Activated CD8-positive, alpha-beta memory T cell treated with anti-CD3 and anti-CD28 coated beads, Interleukin-2, amount 10 ng/mL, durations not matched to agents 7 days and 5 days (primary cell): ENCODE results near the gene TMEM120B. TPM values are rescaled to one million over a fixed set of nuclear protein-coding genes. Genes with fewer than 3 reads are reported as not detected.
A peak's percentile ranks its signal among the peaks of the same experiment; 100 is the strongest.
"Not testable (repeated sequence)": the region's sequence is repeated elsewhere in the genome, so short reads cannot be mapped to it uniquely, and the experiment has no call there.

Experiments
- ATAC-seq: fragments of 150-1000 bp; cut with Tn5 transposase; one replicate; pipeline ENCODE4 v1.10.0; 2021; ENCODE audit warnings: moderate library complexity
- CTCF ChIA-PET: fragments of 350-600 bp; sonication (Branson Sonifier 250); formaldehyde crosslinking; loops from one replicate; lab custom pipeline; 2021; ENCODE audit warnings: antibody characterized with exemption; lab: Charles Lee
- DNase-seq: peaks from one replicate; pipeline ENCODE4 v3.0.0-alpha.2; 2020
- H3K27ac Mint-ChIP-seq: one replicate; pipeline ENCODE4 v1.8.0; 2021; ENCODE audit warnings: mild to moderate bottlenecking, mixed read lengths
- H3K27me3 Mint-ChIP-seq: one replicate; pipeline ENCODE4 v1.8.0; 2021; ENCODE audit warnings: mixed read lengths
- H3K36me3 Mint-ChIP-seq: one replicate; pipeline ENCODE4 v1.8.0; 2021; ENCODE audit warnings: mild to moderate bottlenecking, mixed read lengths
- H3K4me1 Mint-ChIP-seq: one replicate; pipeline ENCODE4 v1.8.0; 2021; ENCODE audit warnings: mixed read lengths
- H3K4me3 Mint-ChIP-seq: one replicate; pipeline ENCODE4 v1.8.0; 2021; ENCODE audit warnings: mild to moderate bottlenecking, moderate library complexity, mixed read lengths
- H3K9me3 Mint-ChIP-seq: one replicate; pipeline ENCODE4 v1.8.0; 2022; ENCODE audit warnings: low read depth, mixed read lengths
- total RNA-seq, 2 experiments: library from RNA; stranded (reverse); gene quantifications; one replicate each; pipeline ENCODE4 v1.2.3, GENCODE V29; 2021

The TMEM120B gene
- total RNA-seq, 2 experiments from 2014 or later, result 8.8 to 11.0 TPM

GRCh38 chr12:121713257-121713777 is 765 bp downstream of the TMEM120B start:
- H3K27ac Mint-ChIP-seq, result peak overlapping the region; percentile 73
- DNase-seq (no peak), ATAC-seq (no peak)
- peaks cover 27% of the 10 kb centered on the region for H3K4me1 Mint-ChIP-seq
- H3K36me3 Mint-ChIP-seq, result no peaks in the 10 kb centered on the region
- H3K4me3 Mint-ChIP-seq, result peak overlapping the region; percentile 99
- no peaks in the 10 kb centered on the region for H3K9me3 Mint-ChIP-seq
- CTCF ChIA-PET, result interaction anchor here (0.6 to 6.6 kb wide), 10 partner anchors 11 to 312 kb away, joined by 3 to 74 read pairs (median 10); partner anchors contain the start of gene RHOF
- H3K27me3 Mint-ChIP-seq, result no peaks in the 10 kb centered on the region

GRCh38 chr12:121713793-121714192 is 1.2 kb downstream of the TMEM120B start:
- peak overlapping the region; percentile 59 for H3K27ac Mint-ChIP-seq
- no peaks in the 10 kb centered on the region for H3K9me3 Mint-ChIP-seq
- DNase-seq, result peak; percentile 43
- CTCF ChIA-PET, result interaction anchor here (0.6 to 6.6 kb wide), 4 partner anchors 60 to 312 kb away, joined by 3 to 74 read pairs (median 25); partner anchors contain the start of gene RHOF
- H3K4me1 Mint-ChIP-seq, result peaks cover 31% of the 10 kb centered on the region
- H3K4me3 Mint-ChIP-seq, result peak overlapping the region; percentile 99
- ATAC-seq, result no peak
- no peaks in the 10 kb centered on the region for H3K27me3 Mint-ChIP-seq
- H3K36me3 Mint-ChIP-seq, result peaks cover 2% of the 10 kb centered on the region

- ATAC-seq, H3K27ac Mint-ChIP-seq, DNase-seq, H3K4me3 Mint-ChIP-seq, H3K9me3 Mint-ChIP-seq, H3K27me3 Mint-ChIP-seq, H3K36me3 Mint-ChIP-seq: not testable (repeated sequence)
- CTCF ChIA-PET, result interaction anchor here (1.2 to 5.6 kb wide), 2 partner anchors 58 to 79 kb away, joined by 3 to 27 read pairs; partner anchors contain the start of gene RHOF
- peaks cover 32% of the 10 kb centered on the region for H3K4me1 Mint-ChIP-seq
Measured at GRCh38 chr12:121715055-121715454, 2.5 kb downstream of the TMEM120B start.

- DNase-seq (no peak), ATAC-seq (no peak)
- Mint-ChIP-seq H3K36me3 (peaks cover 2% of the 10 kb centered on the region), H3K27me3 (no peaks in the 10 kb centered on the region), H3K9me3 (no peaks in the 10 kb centered on the region), H3K4me1 (peaks cover 29% of the 10 kb centered on the region), H3K27ac (no peak overlapping the region), H3K4me3 (no peak overlapping the region)
- CTCF ChIA-PET, result interaction anchor here (0.6 to 5.6 kb wide), 5 partner anchors 14 to 99 kb away, joined by 3 to 27 read pairs (median 3); partner anchors contain the start of gene RHOF
Measured at GRCh38 chr12:121715862-121716435, 3.4 kb downstream of the TMEM120B start.

- Mint-ChIP-seq H3K9me3 (no peaks in the 10 kb centered on the region), H3K4me3 (no peak overlapping the region), H3K4me1 (peaks cover 22% of the 10 kb centered on the region), H3K36me3 (peaks cover 2% of the 10 kb centered on the region), H3K27me3 (no peaks in the 10 kb centered on the region), H3K27ac (no peak overlapping the region)
- no peak for ATAC-seq
- CTCF ChIA-PET, result interaction anchor here (0.6 to 5.6 kb wide), 3 partner anchors 56 to 98 kb away, joined by 3 to 27 read pairs (median 12); partner anchors contain the start of gene RHOF
- no peak for DNase-seq
Measured at GRCh38 chr12:121717041-121717699, 4.6 kb downstream of the TMEM120B start.

- peak; percentile 46 for DNase-seq
- H3K4me1 Mint-ChIP-seq, result peaks cover 16% of the 10 kb centered on the region
- no peak overlapping the region for H3K4me3 Mint-ChIP-seq
- H3K9me3 Mint-ChIP-seq, result no peaks in the 10 kb centered on the region
- CTCF ChIA-PET, result interaction anchor here (0.9 to 5.6 kb wide), 7 partner anchors 10 to 173 kb away, joined by 3 to 27 read pairs (median 3); partner anchors contain the start of gene RHOF
- ATAC-seq, result no peak
- peaks cover 2% of the 10 kb centered on the region for H3K36me3 Mint-ChIP-seq
- no peaks in the 10 kb centered on the region for H3K27me3 Mint-ChIP-seq
- H3K27ac Mint-ChIP-seq, result no peak overlapping the region
Measured at GRCh38 chr12:121718653-121719239, 6.2 kb downstream of the TMEM120B start.

GRCh38 chr12:121719926-121720414 is 7.4 kb downstream of the TMEM120B start:
- Mint-ChIP-seq H3K9me3 (no peaks in the 10 kb centered on the region), H3K4me1 (peaks cover 10% of the 10 kb centered on the region), H3K4me3 (no peak overlapping the region), H3K36me3 (peaks cover 2% of the 10 kb centered on the region), H3K27ac (no peak overlapping the region), H3K27me3 (no peaks in the 10 kb centered on the region)
- ATAC-seq (no peak), DNase-seq (no peak)
- CTCF ChIA-PET, result interaction anchor here (1.7 to 5.6 kb wide), 2 partner anchors 9 to 74 kb away, joined by 3 to 27 read pairs; partner anchors contain the start of gene RHOF

- Mint-ChIP-seq H3K36me3 (peaks cover 2% of the 10 kb centered on the region), H3K9me3 (no peaks in the 10 kb centered on the region), H3K27ac (no peak overlapping the region), H3K4me1 (peaks cover 6% of the 10 kb centered on the region), H3K27me3 (no peaks in the 10 kb centered on the region), H3K4me3 (no peak overlapping the region)
- CTCF ChIA-PET, result interaction anchor here (1.2 to 5.6 kb wide), 2 partner anchors 74 kb away, joined by 4 to 27 read pairs; partner anchors contain the start of gene RHOF
- DNase-seq (no peak), ATAC-seq (no peak)
Measured at GRCh38 chr12:121720762-121721161, 8.2 kb downstream of the TMEM120B start.

GRCh38 chr12:121722511-121722910 is 10.0 kb downstream of the TMEM120B start:
- DNase-seq (no peak), ATAC-seq (no peak)
- Mint-ChIP-seq H3K27me3 (no peaks in the 10 kb centered on the region), H3K4me3 (no peak overlapping the region), H3K27ac (no peak overlapping the region), H3K4me1 (peaks cover 6% of the 10 kb centered on the region), H3K36me3 (peaks cover 2% of the 10 kb centered on the region), H3K9me3 (no peaks in the 10 kb centered on the region)
- CTCF ChIA-PET, result interaction anchor here (0.9 to 1.2 kb wide), 2 partner anchors 11 to 72 kb away, joined by 3 to 4 read pairs; no protein-coding TSS in a partner anchor

GRCh38 chr12:121723200-121723599 is 10.6 kb downstream of the TMEM120B start:
- peaks cover 2% of the 10 kb centered on the region for H3K36me3 Mint-ChIP-seq
- no peaks in the 10 kb centered on the region for H3K27me3 Mint-ChIP-seq
- CTCF ChIA-PET, result interaction anchor here (0.9 to 1.6 kb wide), 3 partner anchors 11 to 71 kb away, joined by 3 to 4 read pairs (median 3); partner anchors contain the start of gene TMEM120B
- H3K4me3 Mint-ChIP-seq, result no peak overlapping the region
- no peak overlapping the region for H3K27ac Mint-ChIP-seq
- ATAC-seq, result no peak
- H3K4me1 Mint-ChIP-seq, result peaks cover 6% of the 10 kb centered on the region
- no peak for DNase-seq
- no peaks in the 10 kb centered on the region for H3K9me3 Mint-ChIP-seq

- Mint-ChIP-seq H3K9me3 (no peaks in the 10 kb centered on the region), H3K36me3 (no peaks in the 10 kb centered on the region), H3K27ac (no peak overlapping the region), H3K4me3 (no peak overlapping the region), H3K27me3 (no peaks in the 10 kb centered on the region), H3K4me1 (no peaks in the 10 kb centered on the region)
- CTCF ChIA-PET, result no interaction called here
- ATAC-seq, result no peak
- no peak for DNase-seq
Measured at GRCh38 chr12:121724925-121725324, 12.4 kb downstream of the TMEM120B start.

GRCh38 chr12:121725423-121725822 is 12.9 kb downstream of the TMEM120B start:
- Mint-ChIP-seq H3K27ac (no peak overlapping the region), H3K36me3 (no peaks in the 10 kb centered on the region), H3K27me3 (no peaks in the 10 kb centered on the region), H3K4me3 (no peak overlapping the region), H3K9me3 (no peaks in the 10 kb centered on the region), H3K4me1 (no peaks in the 10 kb centered on the region)
- DNase-seq, result no peak
- ATAC-seq, result no peak
- CTCF ChIA-PET, result no interaction called here

GRCh38 chr12:121729021-121729420 is 16.5 kb downstream of the TMEM120B start:
- Mint-ChIP-seq H3K27ac (no peak overlapping the region), H3K4me3 (no peak overlapping the region), H3K27me3 (no peaks in the 10 kb centered on the region), H3K9me3 (no peaks in the 10 kb centered on the region), H3K36me3 (no peaks in the 10 kb centered on the region), H3K4me1 (no peaks in the 10 kb centered on the region)
- ATAC-seq, result no peak
- DNase-seq, result no peak
- CTCF ChIA-PET, result interaction anchor here (1.5 kb wide), 1 partner anchor 10 kb away, joined by 3 read pairs; no protein-coding TSS in a partner anchor
